Nephron progenitor cell (in vitro differentiated cells): ENCODE results near the gene PACS1.
A peak's percentile ranks its signal among the peaks of the same experiment; 100 is the strongest.

Experiments
- DNase-seq: peaks from one replicate; pipeline ENCODE4 v3.0.0; 2021
- H3K27ac Mint-ChIP-seq: 2 replicates; pipeline ENCODE4 v1.8.0; 2021; ENCODE audit warnings: mild to moderate bottlenecking, moderate library complexity, mixed read lengths
- H3K27me3 Mint-ChIP-seq: 2 replicates; pipeline ENCODE4 v1.8.0; 2021; ENCODE audit warnings: mild to moderate bottlenecking, low read depth, mixed read lengths; ENCODE audit not compliant: poor library complexity
- H3K36me3 Mint-ChIP-seq: 2 replicates; pipeline ENCODE4 v1.8.0; 2021; ENCODE audit warnings: low read depth, mixed read lengths
- H3K4me1 Mint-ChIP-seq: 2 replicates; pipeline ENCODE4 v1.8.0; 2021; ENCODE audit warnings: mixed read lengths
- H3K4me3 Mint-ChIP-seq: 2 replicates; pipeline ENCODE4 v1.8.0; 2021; ENCODE audit warnings: mild to moderate bottlenecking, moderate library complexity, mixed read lengths
- H3K9me3 Mint-ChIP-seq: 2 replicates; pipeline ENCODE4 v1.8.0; 2021; ENCODE audit warnings: mild to moderate bottlenecking, moderate library complexity, mixed read lengths
- TF ChIP-seq, protein P1 (sequence below): fragments of 200-600 bp; sonication (generic); IDR thresholded peaks from 2 replicates; pipeline ENCODE4 v1.5.0; 2021; ENCODE audit warnings: antibody characterized with exemption

The PACS1 gene

DNA sequence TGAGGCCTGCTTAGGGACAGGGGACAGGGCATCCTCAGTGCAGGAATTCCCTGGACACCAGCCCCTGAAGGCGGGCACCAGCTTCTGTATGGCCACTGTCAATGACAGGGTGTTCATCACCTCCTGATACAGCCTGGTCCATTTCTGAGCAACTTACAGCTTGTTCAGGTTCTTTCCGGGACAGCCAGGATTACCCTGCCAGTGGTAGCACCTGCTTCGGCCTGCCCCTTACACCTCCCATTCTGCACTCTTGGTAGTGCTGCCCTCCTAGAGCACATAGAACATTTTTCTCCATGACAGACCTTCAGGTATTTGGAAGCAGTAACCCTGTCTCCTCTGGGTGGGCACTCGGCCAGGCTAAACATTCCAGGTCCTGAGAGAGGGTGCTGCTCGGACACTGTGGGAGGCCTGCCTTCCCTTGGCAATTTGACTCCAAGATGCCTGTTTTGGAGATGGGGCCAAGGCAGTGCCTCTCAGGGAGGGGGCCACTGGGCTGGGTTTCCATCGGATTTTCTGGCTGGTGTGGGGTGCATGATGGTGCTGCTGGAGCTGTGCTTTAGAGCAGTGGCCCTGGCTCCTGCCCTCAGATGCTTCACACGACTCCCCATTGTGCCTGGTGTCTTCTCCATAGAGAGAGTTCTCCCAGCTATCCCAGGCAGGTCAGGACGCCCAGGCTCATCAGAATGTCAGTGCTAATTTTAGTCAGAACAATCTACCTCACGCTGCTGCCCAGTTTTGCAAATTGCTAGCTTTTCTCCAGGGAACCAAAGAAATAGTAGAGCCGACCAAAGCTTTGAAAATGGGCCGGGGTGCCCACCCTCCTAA is 22.3 kb upstream of the PACS1 start:
- TF ChIP-seq, protein P1, sequence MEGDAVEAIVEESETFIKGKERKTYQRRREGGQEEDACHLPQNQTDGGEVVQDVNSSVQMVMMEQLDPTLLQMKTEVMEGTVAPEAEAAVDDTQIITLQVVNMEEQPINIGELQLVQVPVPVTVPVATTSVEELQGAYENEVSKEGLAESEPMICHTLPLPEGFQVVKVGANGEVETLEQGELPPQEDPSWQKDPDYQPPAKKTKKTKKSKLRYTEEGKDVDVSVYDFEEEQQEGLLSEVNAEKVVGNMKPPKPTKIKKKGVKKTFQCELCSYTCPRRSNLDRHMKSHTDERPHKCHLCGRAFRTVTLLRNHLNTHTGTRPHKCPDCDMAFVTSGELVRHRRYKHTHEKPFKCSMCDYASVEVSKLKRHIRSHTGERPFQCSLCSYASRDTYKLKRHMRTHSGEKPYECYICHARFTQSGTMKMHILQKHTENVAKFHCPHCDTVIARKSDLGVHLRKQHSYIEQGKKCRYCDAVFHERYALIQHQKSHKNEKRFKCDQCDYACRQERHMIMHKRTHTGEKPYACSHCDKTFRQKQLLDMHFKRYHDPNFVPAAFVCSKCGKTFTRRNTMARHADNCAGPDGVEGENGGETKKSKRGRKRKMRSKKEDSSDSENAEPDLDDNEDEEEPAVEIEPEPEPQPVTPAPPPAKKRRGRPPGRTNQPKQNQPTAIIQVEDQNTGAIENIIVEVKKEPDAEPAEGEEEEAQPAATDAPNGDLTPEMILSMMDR = no peak
- peaks cover 64% of the 10 kb centered on the region for H3K4me1 Mint-ChIP-seq
- no peak for DNase-seq
- H3K36me3 Mint-ChIP-seq = peaks cover 22% of the 10 kb centered on the region
- peaks cover 8% of the 10 kb centered on the region for H3K27me3 Mint-ChIP-seq
- H3K9me3 Mint-ChIP-seq = no peaks in the 10 kb centered on the region
- no peak overlapping the region for H3K27ac Mint-ChIP-seq
- H3K4me3 Mint-ChIP-seq = peak overlapping the region; percentile 83

DNA sequence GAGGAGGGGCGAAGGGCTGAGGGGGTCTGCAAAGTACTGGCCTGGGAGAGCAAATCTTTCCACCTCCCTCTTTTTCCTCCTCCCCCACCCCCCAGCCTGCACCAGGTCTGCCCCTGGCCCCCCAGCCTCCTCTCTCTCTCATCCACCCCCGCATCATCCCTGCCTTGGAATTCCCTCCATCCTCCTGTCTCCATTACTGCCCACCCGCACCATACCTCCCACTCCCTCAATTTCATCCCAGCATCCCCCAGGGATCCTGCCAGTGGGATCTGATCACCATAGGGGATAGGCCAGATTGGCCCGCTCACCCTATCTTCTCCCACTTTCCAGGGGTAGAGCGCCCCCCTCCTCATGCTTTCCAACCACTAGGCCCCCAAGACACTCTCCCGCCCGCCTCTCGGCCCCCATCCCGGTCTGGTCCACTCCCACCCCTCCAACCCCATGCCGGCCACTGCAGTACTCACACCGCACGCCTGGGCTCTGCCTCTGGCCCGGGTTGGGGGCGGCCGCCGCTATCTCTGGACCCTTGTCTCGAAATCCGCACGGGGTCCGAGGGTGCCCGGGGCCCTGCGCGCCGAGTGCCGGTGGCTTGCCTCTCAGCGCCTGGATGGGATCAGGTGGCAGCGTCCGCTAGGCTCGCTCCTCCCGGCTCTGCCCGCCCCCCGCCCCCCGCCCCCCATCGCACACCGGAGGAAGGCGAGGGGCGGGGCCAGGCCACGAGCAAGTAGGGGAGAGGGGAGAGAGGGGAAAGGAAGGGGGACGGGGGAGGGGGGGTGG is 21.3 kb upstream of the PACS1 start, which contains the start of gene GAL3ST3:
GAL3ST3 (minus strand) TSS at position 615 of the 777 bp plus-strand sequence. CDS start 3,746 bp downstream, outside the sequence.
- TF ChIP-seq, protein P1 = no peak
- peaks cover 23% of the 10 kb centered on the region for H3K36me3 Mint-ChIP-seq
- peaks cover 73% of the 10 kb centered on the region for H3K4me1 Mint-ChIP-seq
- H3K4me3 Mint-ChIP-seq = peak within 1 kb of the TSS; percentile 83
- no peaks in the 10 kb centered on the region for H3K9me3 Mint-ChIP-seq
- no peak within 1 kb of the TSS for H3K27ac Mint-ChIP-seq
- DNase-seq = peak; percentile 70
- peaks cover 8% of the 10 kb centered on the region for H3K27me3 Mint-ChIP-seq

DNA sequence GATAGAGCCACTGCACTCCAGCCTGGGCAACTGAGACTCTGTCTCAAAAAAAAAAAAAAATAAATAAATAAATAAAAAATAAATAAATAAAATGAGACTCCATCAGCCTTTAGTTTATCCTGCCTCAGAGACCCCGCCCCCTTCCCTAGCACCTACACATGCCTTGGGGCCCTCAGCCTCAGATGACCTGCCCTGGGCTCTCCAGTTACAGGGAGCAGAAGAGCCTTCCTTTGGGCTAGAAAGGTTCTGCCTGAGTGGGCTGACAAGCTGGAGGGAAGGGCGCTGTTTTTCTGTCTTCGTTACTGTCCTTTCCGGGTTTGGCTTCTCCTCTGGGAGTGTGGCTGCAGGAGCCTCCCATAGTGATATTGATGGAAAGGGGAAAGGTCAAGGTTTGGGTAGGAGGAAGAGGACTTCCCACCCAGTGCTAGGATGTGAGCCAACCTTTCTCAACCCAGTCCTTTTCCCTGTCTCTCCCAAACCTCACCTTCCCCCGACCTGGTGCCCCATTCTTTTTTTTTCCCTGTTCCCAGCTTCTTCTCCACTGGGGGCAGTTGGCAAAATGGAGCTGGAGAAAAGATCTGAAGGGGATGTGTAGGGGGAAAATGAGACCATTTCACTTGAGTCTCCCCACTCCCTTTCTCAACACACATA is 19.4 kb upstream of the PACS1 start:
- H3K9me3 Mint-ChIP-seq = no peaks in the 10 kb centered on the region
- peaks cover 25% of the 10 kb centered on the region for H3K36me3 Mint-ChIP-seq
- peak overlapping the region; percentile 89 for H3K4me3 Mint-ChIP-seq
- peaks cover 67% of the 10 kb centered on the region for H3K4me1 Mint-ChIP-seq
- peaks cover 14% of the 10 kb centered on the region for H3K27me3 Mint-ChIP-seq
- TF ChIP-seq, protein P1 = no peak
- peak overlapping the region; percentile 98 for H3K27ac Mint-ChIP-seq
- DNase-seq = peak; percentile 46

DNA sequence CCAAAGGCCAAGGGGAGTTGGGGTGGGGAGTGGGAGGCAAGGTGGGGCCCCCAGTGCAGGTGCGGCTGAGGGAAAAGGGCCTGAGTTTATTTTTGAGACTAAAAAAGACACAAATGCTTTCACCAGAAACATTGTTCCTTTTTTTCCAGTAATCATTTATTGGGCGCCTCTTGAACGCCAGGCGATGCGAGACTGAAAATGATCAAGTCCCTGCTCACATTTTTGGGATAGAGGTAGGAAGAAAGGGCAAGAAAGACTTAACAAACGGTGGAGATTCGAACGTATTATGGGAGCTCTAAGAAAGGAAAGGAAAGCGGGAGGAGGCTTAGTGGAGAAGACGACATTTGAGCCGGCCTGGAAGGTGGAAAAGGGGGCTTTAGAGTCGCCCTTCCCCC is 18.7 kb upstream of the PACS1 start:
- H3K9me3 Mint-ChIP-seq = no peaks in the 10 kb centered on the region
- H3K27me3 Mint-ChIP-seq = peaks cover 14% of the 10 kb centered on the region
- H3K4me3 Mint-ChIP-seq = peak overlapping the region; percentile 89
- DNase-seq = no peak
- TF ChIP-seq, protein P1 = no peak
- H3K4me1 Mint-ChIP-seq = peaks cover 65% of the 10 kb centered on the region
- H3K27ac Mint-ChIP-seq = peak overlapping the region; percentile 98
- peaks cover 31% of the 10 kb centered on the region for H3K36me3 Mint-ChIP-seq

DNA sequence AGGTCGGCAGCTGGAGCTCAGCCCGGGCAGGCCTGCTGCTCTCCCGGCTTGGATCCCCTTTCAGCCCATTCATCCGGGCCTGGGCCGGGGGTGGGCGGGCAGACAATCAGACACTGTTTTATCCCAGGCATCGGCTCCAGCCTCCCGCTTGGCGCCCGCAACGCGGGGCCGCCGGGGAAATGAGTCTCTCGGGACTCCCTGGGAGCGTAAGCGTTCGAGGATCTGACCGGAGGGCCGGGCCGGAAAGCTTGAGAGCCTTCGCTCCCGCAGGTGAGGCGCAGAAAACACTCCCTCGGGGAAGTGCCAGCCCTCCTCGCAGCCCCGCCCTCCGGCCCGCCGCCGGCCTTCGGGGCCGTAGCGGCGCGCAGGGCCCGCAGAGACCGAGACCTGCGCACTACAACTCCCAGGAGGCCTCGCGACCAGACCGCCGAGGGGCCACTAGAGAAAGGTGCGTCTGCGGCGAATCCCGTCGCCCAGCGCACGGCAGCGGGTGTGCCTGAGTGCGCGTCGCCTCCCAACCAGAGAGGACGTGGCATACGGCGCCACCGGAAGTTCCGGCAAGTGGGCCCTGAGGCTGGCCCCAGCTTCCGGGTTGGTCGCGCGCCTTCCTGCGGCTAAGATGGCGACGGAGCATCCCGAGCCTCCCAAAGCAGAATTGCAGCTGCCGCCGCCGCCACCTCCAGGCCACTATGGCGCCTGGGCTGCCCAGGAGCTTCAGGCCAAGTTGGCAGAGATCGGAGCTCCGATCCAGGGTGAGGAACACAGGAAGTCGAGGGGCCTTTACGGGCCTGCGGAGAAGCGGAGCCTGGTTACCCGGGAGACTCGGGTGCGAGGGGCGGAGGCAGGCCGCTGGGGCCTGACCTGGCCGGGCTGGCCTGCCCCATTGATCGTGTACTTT is 18.1 kb upstream of the PACS1 start, which contains the start of gene SF3B2:
SF3B2 (plus strand) TSS at position 599 of the 898 bp plus-strand sequence; CDS start at position 620, 21 bp downstream.
- Mint-ChIP-seq H3K4me1 (peaks cover 61% of the 10 kb centered on the region), H3K9me3 (no peaks in the 10 kb centered on the region), H3K36me3 (peaks cover 37% of the 10 kb centered on the region), H3K4me3 (peak within 1 kb of the TSS; percentile 99), H3K27ac (peak within 1 kb of the TSS; percentile 100), H3K27me3 (peaks cover 11% of the 10 kb centered on the region)
- TF ChIP-seq, protein P1 = no peak
- DNase-seq = peak; percentile 94
